CD8-positive, alpha-beta memory T cell (primary cell): Measurements from ENCODE around the gene TMEM121. TPM values are rescaled to one million over a fixed set of nuclear protein-coding genes. Genes with fewer than 3 reads are reported as not detected.
"Not testable (repeated sequence)": the region's sequence is repeated elsewhere in the genome, so short reads cannot be mapped to it uniquely, and the experiment has no call there.

Experiments
- CTCF ChIA-PET: fragments of 350-600 bp; sonication (Branson Sonifier 250); formaldehyde crosslinking; loops from one replicate; lab custom pipeline; 2021; ENCODE audit warnings: antibody characterized with exemption; lab: Charles Lee
- POLR2A ChIA-PET: fragments of 350-600 bp; sonication (Branson Sonifier 250); formaldehyde crosslinking; loops from one replicate; lab custom pipeline; 2021; ENCODE audit warnings: antibody characterized with exemption; lab: Charles Lee
- DNase-seq, 5 donors: peaks; one replicate each; pipeline versions ENCODE4 v3.0.0 to v3.0.0-alpha.2; 2020 to 2022; ENCODE audit warnings: mixed read lengths in 1 of 5
- H3K27ac ChIP-seq: one replicate; pipeline ENCODE4 v1.7.0; 2013; ENCODE audit warnings: low read depth, mild to moderate bottlenecking, low read length, moderate library complexity
- H3K27me3 ChIP-seq: 2 replicates; pipeline ENCODE4 v1.7.0; 2013; ENCODE audit warnings: low read length, mild to moderate bottlenecking; ENCODE audit not compliant: insufficient read depth, poor library complexity, severe bottlenecking
- H3K36me3 ChIP-seq: 2 replicates; pipeline ENCODE4 v1.7.0; 2013; ENCODE audit warnings: mild to moderate bottlenecking, low read length, moderate library complexity; ENCODE audit not compliant: insufficient read depth
- H3K4me1 ChIP-seq: 2 replicates; pipeline ENCODE4 v1.7.0; 2013; ENCODE audit warnings: mild to moderate bottlenecking, low read length, moderate library complexity; ENCODE audit not compliant: insufficient read depth
- H3K4me3 ChIP-seq: 2 replicates; pipeline ENCODE4 v1.7.0; 2013; ENCODE audit warnings: mild to moderate bottlenecking, low read length
- H3K9me3 ChIP-seq: 2 replicates; pipeline ENCODE4 v1.7.0; 2013; ENCODE audit warnings: mild to moderate bottlenecking, low read length
- H3K27ac Mint-ChIP-seq, 8 donors: one replicate each; pipeline ENCODE4 v1.8.0; 2020 to 2021; ENCODE audit warnings: mixed read lengths in 8 of 8, mild to moderate bottlenecking in 6 of 8, inconsistent platforms in 3 of 8, moderate library complexity in 3 of 8
- H3K27me3 Mint-ChIP-seq, 2 donors: one replicate each; pipeline ENCODE4 v1.8.0; 2020 to 2021; ENCODE audit warnings: mixed read lengths in 2 of 2, mild to moderate bottlenecking in 1 of 2, moderate library complexity in 1 of 2
- H3K36me3 Mint-ChIP-seq, 3 donors: one replicate each; pipeline ENCODE4 v1.8.0; 2020 to 2021; ENCODE audit warnings: mixed read lengths in 3 of 3, inconsistent platforms in 1 of 3, mild to moderate bottlenecking in 1 of 3
- H3K4me1 Mint-ChIP-seq, 3 donors: one replicate each; pipeline ENCODE4 v1.8.0; 2020 to 2021; ENCODE audit warnings: mixed read lengths in 3 of 3, inconsistent platforms in 1 of 3, mild to moderate bottlenecking in 1 of 3
- H3K4me3 Mint-ChIP-seq, 7 donors: one replicate each; pipeline ENCODE4 v1.8.0; 2020 to 2021; ENCODE audit warnings: mixed read lengths in 7 of 7, mild to moderate bottlenecking in 6 of 7, moderate library complexity in 4 of 7, inconsistent platforms in 2 of 7
- H3K9me3 Mint-ChIP-seq, 5 donors: one replicate each; pipeline ENCODE4 v1.8.0; 2020 to 2022; ENCODE audit warnings: mixed read lengths in 5 of 5, mild to moderate bottlenecking in 3 of 5, moderate library complexity in 2 of 5, inconsistent platforms in 1 of 5
- polyA plus RNA-seq: library from polyadenylated mRNA; unstranded; fragments of 300-500 nt; fragmentation: Illumina TruSeq; gene quantifications from one replicate; pipeline ENCODE4 v1.2.3, GENCODE V29; 2021
- total RNA-seq, 2 experiments: library from RNA; stranded (reverse); gene quantifications; one replicate each; pipeline ENCODE4 v1.2.3, GENCODE V29; 2021

Gene TMEM121
- total and polyA plus RNA-seq, 3 experiments from 2014 or later, result 3.8 to 17.1 (median 14.2) TPM

DNA sequence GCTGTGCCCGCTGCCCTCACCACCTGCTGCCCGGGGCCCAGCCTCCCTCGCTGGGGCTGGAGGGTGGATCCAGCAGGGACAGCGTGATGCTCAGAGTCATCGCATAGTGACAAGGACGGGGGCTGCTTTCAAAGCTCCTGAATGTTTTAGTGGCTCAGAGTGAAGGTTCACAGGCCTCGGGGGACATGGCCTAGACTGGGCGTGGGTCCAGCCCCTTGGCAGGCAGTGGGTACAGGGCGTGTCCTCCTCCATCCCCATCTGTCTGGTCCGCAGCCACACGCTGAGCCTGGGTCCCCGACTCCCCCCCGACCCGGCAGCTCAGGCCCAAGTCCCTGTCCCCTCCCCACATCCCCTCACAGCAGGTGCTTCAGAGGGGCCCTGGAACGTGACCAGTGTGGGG, 52.8 kb downstream of the TMEM121 start:
- H3K4me1 Mint-ChIP-seq, POLR2A ChIA-PET, H3K36me3 ChIP-seq, CTCF ChIA-PET, H3K4me1 ChIP-seq, DNase-seq, H3K9me3 ChIP-seq, H3K27me3 ChIP-seq, H3K27ac Mint-ChIP-seq, H3K4me3 Mint-ChIP-seq, H3K36me3 Mint-ChIP-seq, H3K9me3 Mint-ChIP-seq, H3K27ac ChIP-seq, H3K4me3 ChIP-seq: not testable (repeated sequence)
- peaks cover 7 to 13% of the 10 kb centered on the region in 2 donors for H3K27me3 Mint-ChIP-seq

Other genes with a start within 250 kb of the TMEM121 start
- 10 to 100 TPM; 29.4 to 31.7 TPM for gene BRF1, start 225.6 kb upstream of the TMEM121 start, total RNA-seq
- gene BRF1, start 225.6 kb upstream of the TMEM121 start, polyA plus RNA-seq, result 13.0 TPM
- 10 to 100 TPM; 31.0 to 32.9 TPM for gene PACS2, start 211.8 kb upstream of the TMEM121 start, total RNA-seq
- 6.5 TPM for gene PACS2, start 211.8 kb upstream of the TMEM121 start, polyA plus RNA-seq
- 1 to 10 TPM; 1.4 to 2.9 TPM for gene TEX22, start 128.0 kb upstream of the TMEM121 start, total RNA-seq
- 0.08 TPM for gene TEX22, start 128.0 kb upstream of the TMEM121 start, polyA plus RNA-seq
- gene MTA1, start 106.8 kb upstream of the TMEM121 start, total RNA-seq, result 100 to 1,000 TPM; 124 to 129 TPM
- 6.1 TPM for gene MTA1, start 106.8 kb upstream of the TMEM121 start, polyA plus RNA-seq
- 1 to 10 TPM; 2.7 to 4.5 TPM for gene CRIP2, start 51.8 kb upstream of the TMEM121 start, total RNA-seq
- gene CRIP2, start 51.8 kb upstream of the TMEM121 start, polyA plus RNA-seq, result 31.5 TPM
- 100 to 1,000 TPM; 463 to 468 TPM for gene CRIP1, start 39.7 kb upstream of the TMEM121 start, total RNA-seq
- gene CRIP1, start 39.7 kb upstream of the TMEM121 start, polyA plus RNA-seq, result 1,031 TPM
- 10 to 100 TPM; 52.1 to 56.5 TPM for gene TEDC1, start 35.3 kb upstream of the TMEM121 start, total RNA-seq
- 14.7 TPM for gene TEDC1, start 35.3 kb upstream of the TMEM121 start, polyA plus RNA-seq